Measurements from ENCODE around the gene OR7A5.
"Not testable (repeated sequence)": the region's sequence is repeated elsewhere in the genome, so short reads cannot be mapped to it uniquely, and the experiment has no call there.

The OR7A5 gene

DNA sequence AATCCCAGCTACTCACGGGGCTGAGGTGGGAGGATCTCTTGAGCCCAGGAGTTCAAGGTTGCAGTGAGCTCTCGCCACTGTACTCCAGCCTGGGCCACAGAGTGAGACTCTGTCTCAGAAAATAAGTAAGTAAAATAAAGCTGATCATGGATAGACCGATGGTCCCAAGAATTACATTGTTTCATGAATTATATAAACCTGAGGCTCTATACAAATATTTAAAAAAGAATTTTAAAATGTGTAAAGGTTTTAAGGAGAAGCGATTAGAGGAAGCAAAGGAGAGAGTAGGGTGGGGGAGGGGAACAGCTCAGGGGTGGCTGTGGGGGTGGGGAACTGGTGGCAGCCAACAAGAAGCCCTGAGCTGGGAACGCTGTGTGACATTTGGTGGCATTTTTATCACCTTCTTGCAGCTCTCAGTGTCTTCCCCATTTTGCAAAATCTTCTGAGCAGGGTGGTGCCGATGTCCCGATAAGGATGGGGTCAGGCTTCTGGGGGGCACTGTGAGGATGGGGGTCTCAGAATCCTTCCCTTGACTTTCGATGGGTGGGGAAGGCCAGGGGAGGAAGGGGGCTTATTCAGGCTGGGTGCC, 51.5 kb downstream of the OR7A5 start:
- DNase-seq: not testable (repeated sequence)

DNA sequence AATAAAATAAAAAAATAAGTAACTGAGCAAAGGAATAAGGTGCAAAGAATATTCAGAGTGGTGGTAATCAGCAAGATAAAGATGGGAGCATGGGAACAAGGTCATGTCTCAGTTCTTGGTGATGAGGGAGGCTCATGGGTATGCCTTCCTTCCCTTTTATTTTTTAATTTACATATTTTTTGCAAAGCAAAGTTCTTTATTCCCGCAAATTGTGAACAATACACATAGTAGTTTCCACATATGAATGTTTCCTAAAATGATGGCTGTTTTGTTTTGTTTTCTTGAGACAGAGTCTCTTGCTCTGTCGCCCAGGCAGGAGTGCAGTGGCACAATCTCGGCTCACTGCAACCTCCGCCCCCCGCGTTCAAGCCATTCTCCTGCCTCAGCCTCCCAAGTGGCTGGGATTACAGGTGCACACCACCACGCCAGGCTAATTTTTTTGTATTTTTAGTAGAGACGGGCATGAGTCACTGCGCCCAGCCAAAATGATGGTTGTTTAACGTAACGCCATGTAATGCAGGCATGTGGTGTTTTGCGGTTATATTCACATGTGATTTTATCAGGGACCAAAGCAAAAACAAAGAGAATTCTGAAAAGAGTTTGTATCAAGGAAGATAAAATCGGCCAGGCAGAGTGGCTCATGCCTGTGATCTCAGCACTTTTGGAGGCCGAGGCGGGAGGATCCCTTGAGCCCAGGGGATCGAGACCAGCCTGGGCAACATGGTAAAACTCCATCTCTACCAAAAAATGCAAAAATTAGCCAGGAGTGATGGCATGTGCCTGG, 52.2 kb downstream of the OR7A5 start:
- DNase-seq: no peak

DNA sequence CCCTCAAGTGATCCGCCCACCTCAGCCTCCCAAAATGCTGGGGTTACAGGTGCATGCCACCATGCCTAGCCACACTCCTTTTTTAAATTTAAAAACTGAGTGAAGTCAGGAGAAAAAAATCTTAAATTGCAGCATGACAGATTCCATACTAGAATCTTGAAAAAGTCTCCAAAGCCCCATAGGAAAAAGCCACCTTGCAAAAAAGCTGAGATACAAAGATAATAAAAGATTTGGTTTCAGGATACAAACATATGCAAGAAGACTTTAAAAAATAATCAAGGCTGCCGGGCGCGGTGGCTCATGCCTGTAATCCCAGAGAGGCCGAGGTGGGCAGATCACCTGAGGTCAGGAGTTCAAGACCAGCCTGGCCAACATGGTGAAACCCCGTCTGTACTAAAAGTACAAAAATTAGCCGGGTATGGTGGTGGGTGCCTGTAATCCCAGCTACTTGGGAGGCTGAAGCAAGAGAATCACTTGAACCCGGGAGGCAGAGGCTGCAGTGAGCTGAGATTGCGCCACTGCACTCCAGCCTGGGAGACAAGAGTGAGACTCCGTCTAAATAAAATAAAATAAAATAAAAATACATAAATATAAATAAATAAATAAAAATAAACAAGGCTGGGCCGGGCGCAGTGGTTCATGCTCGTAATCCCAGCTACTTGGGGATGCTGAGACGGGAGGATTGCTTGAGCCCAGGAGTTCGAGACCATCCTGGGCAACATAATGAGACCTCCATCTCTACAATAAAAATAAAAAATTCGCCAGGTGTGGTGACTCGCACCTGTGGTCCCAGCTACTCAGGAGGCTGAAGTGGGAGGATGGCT, 53.1 kb downstream of the OR7A5 start:
- DNase-seq: not testable (repeated sequence)

GRCh38 chr19:14780622-14781225, 54.3 kb downstream of the OR7A5 start:
- DNase-seq: not testable (repeated sequence)

DNA sequence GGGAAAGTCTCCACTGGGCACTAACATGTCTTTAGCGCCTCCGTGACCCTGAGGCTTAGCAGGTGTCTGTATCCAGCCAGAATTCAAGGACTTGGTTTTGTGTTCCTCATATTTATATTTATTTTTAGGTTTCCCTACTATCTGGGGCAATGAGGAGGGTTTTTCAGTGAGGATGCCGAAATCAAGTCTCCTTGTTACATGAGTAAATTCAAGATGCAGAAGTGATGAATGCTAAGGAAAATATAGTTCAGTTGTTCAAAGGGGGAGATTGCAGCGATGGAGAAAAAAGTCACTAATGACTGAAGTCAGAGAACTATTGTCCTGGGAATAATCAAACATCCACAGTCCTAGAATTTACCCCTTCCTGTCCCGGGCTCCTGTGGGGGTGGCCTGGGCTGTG, 55.8 kb downstream of the OR7A5 start:
- no peak for DNase-seq

- DNase-seq: not testable (repeated sequence)
These were observed 56.7 kb downstream of the OR7A5 start, which contains the start of gene ADGRE2 for GRCh38 chr19:14778110-14778845. Gene ADGRE2, minus strand, starts transcription at chr19:14778560. Its CDS starts 1,804 bp downstream, at chr19:14776756.

DNA sequence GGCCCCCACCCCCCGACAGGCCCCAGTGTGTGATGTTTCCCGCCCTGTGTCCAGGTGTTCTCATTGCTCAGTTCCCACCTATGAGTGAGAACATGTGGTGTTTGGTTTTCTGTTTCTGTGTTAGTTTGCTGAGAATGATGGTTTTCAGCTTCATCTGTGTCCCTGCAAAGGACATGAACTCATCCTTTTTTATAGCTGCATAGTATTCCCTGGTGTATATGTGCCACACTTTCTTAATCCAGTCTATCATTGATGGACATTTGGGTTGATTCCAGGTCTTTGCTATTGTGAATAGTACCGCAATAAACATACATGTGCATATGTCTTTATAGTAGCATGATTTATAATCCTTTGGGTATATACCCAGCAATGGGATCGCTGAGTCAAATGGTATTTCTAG, 57.3 kb downstream of the OR7A5 start:
- not testable (repeated sequence) for DNase-seq

Data from NCI-H446 (cell line).